ENCODE data around the gene FLT1.

DNA sequence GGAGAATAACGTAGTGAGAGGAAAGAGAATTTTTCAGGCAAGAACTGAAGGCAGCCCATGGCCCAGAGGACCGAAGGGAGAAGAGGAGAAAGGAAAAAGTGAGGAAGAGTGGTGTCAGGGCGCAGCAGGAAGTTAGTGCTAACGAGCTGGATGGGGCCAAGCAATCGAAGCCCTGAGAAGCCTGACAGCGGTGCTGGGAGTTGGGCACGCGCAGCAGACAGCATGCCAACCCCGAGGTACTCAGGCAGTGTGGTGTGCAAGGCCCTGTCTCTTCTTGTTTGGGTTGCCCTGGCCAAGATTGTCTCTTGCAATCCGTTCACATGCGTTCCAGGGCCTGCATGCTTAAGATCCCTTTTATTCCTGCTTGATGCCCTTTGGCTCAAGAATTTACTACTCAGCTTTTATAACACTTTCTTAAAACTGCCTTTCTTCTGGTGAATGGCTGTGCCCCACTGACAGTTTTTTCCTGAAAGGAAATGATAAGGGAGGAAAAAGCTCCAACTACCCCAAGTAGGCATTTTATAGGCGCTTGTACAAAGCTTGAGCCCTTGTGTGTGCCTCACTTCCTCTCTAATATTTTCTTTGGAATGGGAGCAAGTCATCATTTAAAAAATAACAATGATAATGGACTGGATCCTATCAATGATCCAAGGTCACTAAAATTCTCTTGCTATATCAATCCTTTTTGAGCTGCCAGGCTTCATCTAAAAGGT lies 115.4 kb downstream of the FLT1 start:
- TF ChIP-seq, protein P1, sequence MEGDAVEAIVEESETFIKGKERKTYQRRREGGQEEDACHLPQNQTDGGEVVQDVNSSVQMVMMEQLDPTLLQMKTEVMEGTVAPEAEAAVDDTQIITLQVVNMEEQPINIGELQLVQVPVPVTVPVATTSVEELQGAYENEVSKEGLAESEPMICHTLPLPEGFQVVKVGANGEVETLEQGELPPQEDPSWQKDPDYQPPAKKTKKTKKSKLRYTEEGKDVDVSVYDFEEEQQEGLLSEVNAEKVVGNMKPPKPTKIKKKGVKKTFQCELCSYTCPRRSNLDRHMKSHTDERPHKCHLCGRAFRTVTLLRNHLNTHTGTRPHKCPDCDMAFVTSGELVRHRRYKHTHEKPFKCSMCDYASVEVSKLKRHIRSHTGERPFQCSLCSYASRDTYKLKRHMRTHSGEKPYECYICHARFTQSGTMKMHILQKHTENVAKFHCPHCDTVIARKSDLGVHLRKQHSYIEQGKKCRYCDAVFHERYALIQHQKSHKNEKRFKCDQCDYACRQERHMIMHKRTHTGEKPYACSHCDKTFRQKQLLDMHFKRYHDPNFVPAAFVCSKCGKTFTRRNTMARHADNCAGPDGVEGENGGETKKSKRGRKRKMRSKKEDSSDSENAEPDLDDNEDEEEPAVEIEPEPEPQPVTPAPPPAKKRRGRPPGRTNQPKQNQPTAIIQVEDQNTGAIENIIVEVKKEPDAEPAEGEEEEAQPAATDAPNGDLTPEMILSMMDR (IDR thresholded peaks at IDR 0.05; ENCODE audit: borderline replicate concordance, extremely low read depth, low read length, poor library complexity, severe bottlenecking) = no peak
- no peak for TF ChIP-seq EZH2 (IDR thresholded peaks at IDR 0.05; ENCODE audit: borderline replicate concordance, low read depth, low read length, severe bottlenecking)

All from DND-41 (cell line).